HEK293 (cell line): Measurements from ENCODE around the gene ADO.

Source experiments
- BCL11A ChIP-seq: fragments of 450-650 bp; formaldehyde crosslinking; IDR thresholded peaks from 2 replicates; pipeline ENCODE4 v1.5.1; 2016; ENCODE audit warnings: low read depth, missing biosample characterization, missing genetic modification characterization
- GFI1B ChIP-seq: fragments of 450-650 bp; formaldehyde crosslinking; IDR thresholded peaks from 2 replicates; pipeline ENCODE4 v1.5.1; 2016; ENCODE audit warnings: missing biosample characterization, missing genetic modification characterization
- ZBTB1 ChIP-seq: fragments of 450-650 bp; formaldehyde crosslinking; IDR thresholded peaks from 2 replicates; pipeline ENCODE4 v1.5.1; 2016; ENCODE audit warnings: missing biosample characterization, missing genetic modification characterization
- ZBTB7A ChIP-seq: fragments of 450-650 bp; formaldehyde crosslinking; IDR thresholded peaks from 2 replicates; pipeline ENCODE4 v1.5.1; 2016; ENCODE audit warnings: low read depth, missing biosample characterization, missing genetic modification characterization
- ZFP3 ChIP-seq: fragments of 450-650 bp; formaldehyde crosslinking; IDR thresholded peaks from 2 replicates; pipeline ENCODE4 v1.5.1; 2016; ENCODE audit warnings: low read depth, missing biosample characterization, missing genetic modification characterization
- ZNF133 ChIP-seq: fragments of 450-650 bp; formaldehyde crosslinking; IDR thresholded peaks from 2 replicates; pipeline ENCODE4 v1.5.1; 2016; ENCODE audit warnings: missing biosample characterization, missing genetic modification characterization
- ZNF549 ChIP-seq: fragments of 450-650 bp; IDR thresholded peaks from 2 replicates; pipeline ENCODE4 v1.5.1; 2018; ENCODE audit warnings: missing biosample characterization, missing genetic modification characterization, mild to moderate bottlenecking, inconsistent platforms, moderate library complexity
- ZNF623 ChIP-seq: fragments of 450-650 bp; formaldehyde crosslinking; IDR thresholded peaks from 2 replicates; pipeline ENCODE4 v1.5.1; 2016; ENCODE audit warnings: missing biosample characterization, missing genetic modification characterization
- ZNF747 ChIP-seq: fragments of 450-650 bp; formaldehyde crosslinking; IDR thresholded peaks from 2 replicates; pipeline ENCODE4 v1.5.1; 2016; ENCODE audit warnings: missing biosample characterization, missing genetic modification characterization
- TF ChIP-seq, protein P1 (sequence below): fragments of 450-650 bp; formaldehyde crosslinking; IDR thresholded peaks from 2 replicates; pipeline ENCODE4 v1.5.1; 2016; ENCODE audit warnings: missing biosample characterization, missing genetic modification characterization
- TF ChIP-seq, protein P2 (sequence below): fragments of 450-650 bp; formaldehyde crosslinking; IDR thresholded peaks from 2 replicates; pipeline ENCODE4 v1.5.1; 2016; ENCODE audit warnings: missing biosample characterization, missing genetic modification characterization
- TF ChIP-seq, protein P3 (sequence below): fragments of 450-650 bp; formaldehyde crosslinking; conservative IDR thresholded peaks from 2 replicates; pipeline ENCODE4 v1.5.1; 2016; ENCODE audit warnings: low read depth, missing biosample characterization, missing genetic modification characterization
- TF ChIP-seq, protein P4 (sequence below): fragments of 450-650 bp; formaldehyde crosslinking; IDR thresholded peaks from 2 replicates; pipeline ENCODE4 v1.5.1; 2016; ENCODE audit warnings: missing biosample characterization, missing genetic modification characterization, low read depth

DNA sequence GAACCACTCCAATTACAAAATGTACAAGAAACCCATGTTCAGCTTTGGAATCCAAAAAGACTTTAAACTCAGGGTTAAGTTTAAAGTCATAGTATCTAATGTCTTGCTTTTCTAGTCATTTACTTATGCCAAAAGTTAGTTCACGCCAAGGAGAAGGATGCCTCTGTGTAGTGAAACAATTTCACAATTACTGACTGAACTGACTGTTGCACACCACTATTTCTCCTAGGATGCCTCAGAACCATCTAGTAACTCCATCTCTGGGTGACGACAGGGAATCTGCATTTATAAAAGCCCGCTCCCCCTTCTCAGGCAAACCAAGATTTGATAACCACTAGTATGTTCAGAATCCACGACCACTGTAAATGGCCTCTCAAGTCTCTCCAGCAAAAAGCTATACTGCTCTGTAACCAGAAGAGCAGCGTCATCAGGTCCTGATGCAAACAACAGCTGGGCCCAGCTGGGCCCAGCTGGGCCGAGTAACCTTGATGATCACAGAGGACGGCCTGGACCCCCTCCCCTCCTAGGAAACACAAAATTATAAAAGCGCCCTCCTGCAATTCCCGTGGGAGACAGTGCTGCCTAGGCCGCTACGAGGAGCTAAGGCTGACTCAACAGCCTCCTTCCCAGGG lies 680 bp upstream of the ADO start:
- TF ChIP-seq, protein P1, sequence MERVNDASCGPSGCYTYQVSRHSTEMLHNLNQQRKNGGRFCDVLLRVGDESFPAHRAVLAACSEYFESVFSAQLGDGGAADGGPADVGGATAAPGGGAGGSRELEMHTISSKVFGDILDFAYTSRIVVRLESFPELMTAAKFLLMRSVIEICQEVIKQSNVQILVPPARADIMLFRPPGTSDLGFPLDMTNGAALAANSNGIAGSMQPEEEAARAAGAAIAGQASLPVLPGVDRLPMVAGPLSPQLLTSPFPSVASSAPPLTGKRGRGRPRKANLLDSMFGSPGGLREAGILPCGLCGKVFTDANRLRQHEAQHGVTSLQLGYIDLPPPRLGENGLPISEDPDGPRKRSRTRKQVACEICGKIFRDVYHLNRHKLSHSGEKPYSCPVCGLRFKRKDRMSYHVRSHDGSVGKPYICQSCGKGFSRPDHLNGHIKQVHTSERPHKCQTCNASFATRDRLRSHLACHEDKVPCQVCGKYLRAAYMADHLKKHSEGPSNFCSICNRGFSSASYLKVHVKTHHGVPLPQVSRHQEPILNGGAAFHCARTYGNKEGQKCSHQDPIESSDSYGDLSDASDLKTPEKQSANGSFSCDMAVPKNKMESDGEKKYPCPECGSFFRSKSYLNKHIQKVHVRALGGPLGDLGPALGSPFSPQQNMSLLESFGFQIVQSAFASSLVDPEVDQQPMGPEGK (tag by site-specific recombination): no peak
- TF ChIP-seq ZBTB7A (tag by site-specific recombination) (no peak), GFI1B (tag by site-specific recombination) (no peak), ZNF549 (no peak), ZBTB1 (tag by site-specific recombination) (no peak), ZFP3 (tag by site-specific recombination) (no peak), ZNF133 (no peak), ZNF623 (tag by site-specific recombination) (no peak), BCL11A (tag by site-specific recombination) (no peak), ZNF747 (tag by site-specific recombination) (no peak)
- TF ChIP-seq, protein P2, sequence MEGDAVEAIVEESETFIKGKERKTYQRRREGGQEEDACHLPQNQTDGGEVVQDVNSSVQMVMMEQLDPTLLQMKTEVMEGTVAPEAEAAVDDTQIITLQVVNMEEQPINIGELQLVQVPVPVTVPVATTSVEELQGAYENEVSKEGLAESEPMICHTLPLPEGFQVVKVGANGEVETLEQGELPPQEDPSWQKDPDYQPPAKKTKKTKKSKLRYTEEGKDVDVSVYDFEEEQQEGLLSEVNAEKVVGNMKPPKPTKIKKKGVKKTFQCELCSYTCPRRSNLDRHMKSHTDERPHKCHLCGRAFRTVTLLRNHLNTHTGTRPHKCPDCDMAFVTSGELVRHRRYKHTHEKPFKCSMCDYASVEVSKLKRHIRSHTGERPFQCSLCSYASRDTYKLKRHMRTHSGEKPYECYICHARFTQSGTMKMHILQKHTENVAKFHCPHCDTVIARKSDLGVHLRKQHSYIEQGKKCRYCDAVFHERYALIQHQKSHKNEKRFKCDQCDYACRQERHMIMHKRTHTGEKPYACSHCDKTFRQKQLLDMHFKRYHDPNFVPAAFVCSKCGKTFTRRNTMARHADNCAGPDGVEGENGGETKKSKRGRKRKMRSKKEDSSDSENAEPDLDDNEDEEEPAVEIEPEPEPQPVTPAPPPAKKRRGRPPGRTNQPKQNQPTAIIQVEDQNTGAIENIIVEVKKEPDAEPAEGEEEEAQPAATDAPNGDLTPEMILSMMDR: no peak
- TF ChIP-seq, protein P3, sequence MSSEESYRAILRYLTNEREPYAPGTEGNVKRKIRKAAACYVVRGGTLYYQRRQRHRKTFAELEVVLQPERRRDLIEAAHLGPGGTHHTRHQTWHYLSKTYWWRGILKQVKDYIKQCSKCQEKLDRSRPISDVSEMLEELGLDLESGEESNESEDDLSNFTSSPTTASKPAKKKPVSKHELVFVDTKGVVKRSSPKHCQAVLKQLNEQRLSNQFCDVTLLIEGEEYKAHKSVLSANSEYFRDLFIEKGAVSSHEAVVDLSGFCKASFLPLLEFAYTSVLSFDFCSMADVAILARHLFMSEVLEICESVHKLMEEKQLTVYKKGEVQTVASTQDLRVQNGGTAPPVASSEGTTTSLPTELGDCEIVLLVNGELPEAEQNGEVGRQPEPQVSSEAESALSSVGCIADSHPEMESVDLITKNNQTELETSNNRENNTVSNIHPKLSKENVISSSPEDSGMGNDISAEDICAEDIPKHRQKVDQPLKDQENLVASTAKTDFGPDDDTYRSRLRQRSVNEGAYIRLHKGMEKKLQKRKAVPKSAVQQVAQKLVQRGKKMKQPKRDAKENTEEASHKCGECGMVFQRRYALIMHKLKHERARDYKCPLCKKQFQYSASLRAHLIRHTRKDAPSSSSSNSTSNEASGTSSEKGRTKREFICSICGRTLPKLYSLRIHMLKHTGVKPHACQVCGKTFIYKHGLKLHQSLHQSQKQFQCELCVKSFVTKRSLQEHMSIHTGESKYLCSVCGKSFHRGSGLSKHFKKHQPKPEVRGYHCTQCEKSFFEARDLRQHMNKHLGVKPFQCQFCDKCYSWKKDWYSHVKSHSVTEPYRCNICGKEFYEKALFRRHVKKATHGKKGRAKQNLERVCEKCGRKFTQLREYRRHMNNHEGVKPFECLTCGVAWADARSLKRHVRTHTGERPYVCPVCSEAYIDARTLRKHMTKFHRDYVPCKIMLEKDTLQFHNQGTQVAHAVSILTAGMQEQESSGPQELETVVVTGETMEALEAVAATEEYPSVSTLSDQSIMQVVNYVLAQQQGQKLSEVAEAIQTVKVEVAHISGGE (tag by site-specific recombination): no peak
- TF ChIP-seq, protein P4, sequence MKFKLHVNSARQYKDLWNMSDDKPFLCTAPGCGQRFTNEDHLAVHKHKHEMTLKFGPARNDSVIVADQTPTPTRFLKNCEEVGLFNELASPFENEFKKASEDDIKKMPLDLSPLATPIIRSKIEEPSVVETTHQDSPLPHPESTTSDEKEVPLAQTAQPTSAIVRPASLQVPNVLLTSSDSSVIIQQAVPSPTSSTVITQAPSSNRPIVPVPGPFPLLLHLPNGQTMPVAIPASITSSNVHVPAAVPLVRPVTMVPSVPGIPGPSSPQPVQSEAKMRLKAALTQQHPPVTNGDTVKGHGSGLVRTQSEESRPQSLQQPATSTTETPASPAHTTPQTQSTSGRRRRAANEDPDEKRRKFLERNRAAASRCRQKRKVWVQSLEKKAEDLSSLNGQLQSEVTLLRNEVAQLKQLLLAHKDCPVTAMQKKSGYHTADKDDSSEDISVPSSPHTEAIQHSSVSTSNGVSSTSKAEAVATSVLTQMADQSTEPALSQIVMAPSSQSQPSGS (tag by site-specific recombination): no peak
